Measurements from ENCODE around the gene ZNF135. TPM values are rescaled to one million over a fixed set of nuclear protein-coding genes. Genes with fewer than 3 reads are reported as not detected.

The ZNF135 gene
- total RNA-seq, 1 experiment from 2014 or later: not detected

DNA sequence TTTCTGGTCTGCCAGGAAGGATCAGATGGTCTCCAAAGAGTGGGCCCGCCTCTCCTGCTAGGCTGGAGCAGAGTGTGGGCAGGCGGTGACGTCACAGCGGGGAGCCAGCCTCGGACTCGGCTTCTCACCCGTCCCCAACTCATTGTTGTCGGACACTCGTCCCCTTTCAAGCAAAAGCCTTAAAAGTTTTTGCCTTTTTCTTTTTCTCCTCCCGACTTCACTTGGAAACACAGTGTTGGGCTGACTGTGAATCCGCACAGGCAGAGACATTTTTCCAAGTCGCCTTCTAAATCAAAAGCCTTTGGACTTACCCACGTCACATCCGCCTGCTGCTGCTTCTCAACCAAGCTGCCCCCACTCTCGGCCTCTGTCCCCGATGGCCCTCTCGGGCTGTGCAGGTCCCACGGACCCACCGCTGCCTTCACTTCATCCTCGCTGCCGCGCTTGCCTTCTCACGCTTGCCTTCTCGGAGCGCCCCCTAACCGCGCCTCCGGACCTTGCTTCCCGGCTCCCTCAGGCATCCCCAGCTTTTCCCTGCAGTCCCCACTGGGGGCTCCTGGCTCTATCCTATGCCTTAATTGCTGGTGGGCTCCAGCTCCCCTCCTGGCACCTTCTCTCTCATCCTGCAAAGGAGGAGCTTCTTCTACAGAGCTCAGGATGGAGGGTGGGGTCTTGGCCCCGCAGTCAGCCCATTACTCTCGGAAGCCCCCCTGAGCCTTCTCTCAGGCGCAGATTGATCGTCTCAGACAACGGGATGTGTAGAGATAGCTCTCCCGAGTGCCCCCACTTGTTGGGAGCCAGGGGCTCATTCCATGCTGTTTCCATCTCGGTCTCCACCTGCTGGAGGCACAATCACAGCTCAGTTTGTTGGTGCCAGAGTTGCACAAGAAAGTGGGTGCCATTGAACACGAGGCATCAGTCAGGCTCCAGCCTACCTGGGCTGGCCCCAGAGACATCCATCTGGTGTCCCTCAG, 3.9 kb upstream of the ZNF135 start:
- H3K36me3 ChIP-seq (ENCODE audit: low read depth, low read length): no peaks in the 10 kb centered on the region
- intact Hi-C loops (cut with micrococcal nuclease): no loop called here
- DNase-seq (no peak), ATAC-seq (no peak)
- H3K4me2 ChIP-seq (ENCODE audit: low read length): no peak overlapping the region
- H3K79me2 ChIP-seq (ENCODE audit: low read length): no peaks in the 10 kb centered on the region
- POLR2A ChIA-PET (ENCODE audit: unreplicated experiment): no interaction called here
- BruUV-seq (replicated peaks): no TSS peak
- no peaks in the 10 kb centered on the region for H3K9me2 ChIP-seq (replicated peaks; ENCODE audit: low read length)
- H3F3A ChIP-seq (ENCODE audit: low read length, unreplicated experiment): no peaks in the 10 kb centered on the region
- no peak overlapping the region for H3K9ac ChIP-seq (ENCODE audit: low read length)
- H3K4me1 ChIP-seq (ENCODE audit: insufficient read depth, low read length): no peaks in the 10 kb centered on the region
- H4K20me1 ChIP-seq (ENCODE audit: low read length): no peaks in the 10 kb centered on the region
- peaks cover 49% of the 10 kb centered on the region for H3K9me3 ChIP-seq (ENCODE audit: low read length)
- no peak overlapping the region for H3K27ac ChIP-seq (ENCODE audit: low read length)
- H2AFZ ChIP-seq (ENCODE audit: low read length): no peak overlapping the region
- CTCF ChIA-PET: no interaction called here
- H3K4me3 ChIP-seq (ENCODE audit: low read length): no peak overlapping the region
- TF ChIP-seq EZH2 (IDR thresholded peaks at IDR 0.05; ENCODE audit: low read length, unreplicated experiment) (no peak), EZH2phosphoT487 (IDR thresholded peaks at IDR 0.05; ENCODE audit: borderline replicate concordance, low read length) (no peak)
- TF ChIP-seq, protein P1, sequence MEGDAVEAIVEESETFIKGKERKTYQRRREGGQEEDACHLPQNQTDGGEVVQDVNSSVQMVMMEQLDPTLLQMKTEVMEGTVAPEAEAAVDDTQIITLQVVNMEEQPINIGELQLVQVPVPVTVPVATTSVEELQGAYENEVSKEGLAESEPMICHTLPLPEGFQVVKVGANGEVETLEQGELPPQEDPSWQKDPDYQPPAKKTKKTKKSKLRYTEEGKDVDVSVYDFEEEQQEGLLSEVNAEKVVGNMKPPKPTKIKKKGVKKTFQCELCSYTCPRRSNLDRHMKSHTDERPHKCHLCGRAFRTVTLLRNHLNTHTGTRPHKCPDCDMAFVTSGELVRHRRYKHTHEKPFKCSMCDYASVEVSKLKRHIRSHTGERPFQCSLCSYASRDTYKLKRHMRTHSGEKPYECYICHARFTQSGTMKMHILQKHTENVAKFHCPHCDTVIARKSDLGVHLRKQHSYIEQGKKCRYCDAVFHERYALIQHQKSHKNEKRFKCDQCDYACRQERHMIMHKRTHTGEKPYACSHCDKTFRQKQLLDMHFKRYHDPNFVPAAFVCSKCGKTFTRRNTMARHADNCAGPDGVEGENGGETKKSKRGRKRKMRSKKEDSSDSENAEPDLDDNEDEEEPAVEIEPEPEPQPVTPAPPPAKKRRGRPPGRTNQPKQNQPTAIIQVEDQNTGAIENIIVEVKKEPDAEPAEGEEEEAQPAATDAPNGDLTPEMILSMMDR (conservative IDR thresholded peaks at IDR 0.05; ENCODE audit: low read depth, low read length): no peak
- H3K27me3 ChIP-seq (ENCODE audit: low read length): no peaks in the 10 kb centered on the region

DNA sequence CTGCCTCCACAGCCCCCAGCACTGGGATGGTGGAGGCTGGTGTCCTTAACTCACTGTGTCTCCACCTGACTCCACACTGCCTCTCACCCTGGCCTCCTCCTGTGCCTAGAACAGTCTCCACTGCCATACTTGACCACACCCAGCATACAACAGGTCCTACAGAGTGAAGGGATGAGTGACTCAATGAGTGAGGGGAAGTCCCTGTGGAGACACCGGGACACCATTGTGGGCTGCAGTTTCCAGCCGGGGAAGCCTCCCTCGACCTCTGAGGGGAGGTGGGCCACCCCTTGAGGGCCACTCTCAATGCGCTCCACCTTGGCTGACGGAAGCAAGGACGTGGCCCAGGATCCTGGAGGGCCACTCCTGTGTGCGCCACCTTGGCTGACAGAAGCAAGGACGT, 2.8 kb upstream of the ZNF135 start:
- no peak for DNase-seq
- Histone ChIP-seq H3K79me2 (ENCODE audit: low read length) (no peaks in the 10 kb centered on the region), H3K4me1 (ENCODE audit: insufficient read depth, low read length) (no peaks in the 10 kb centered on the region), H3K9me2 (replicated peaks; ENCODE audit: low read length) (no peaks in the 10 kb centered on the region), H3K27ac (ENCODE audit: low read length) (no peak overlapping the region), H3K27me3 (ENCODE audit: low read length) (no peaks in the 10 kb centered on the region), H2AFZ (ENCODE audit: low read length) (no peak overlapping the region), H3K36me3 (ENCODE audit: low read depth, low read length) (no peaks in the 10 kb centered on the region), H3K9ac (ENCODE audit: low read length) (no peak overlapping the region), H3K9me3 (ENCODE audit: low read length) (peaks cover 57% of the 10 kb centered on the region), H3K4me2 (ENCODE audit: low read length) (no peak overlapping the region), H3K4me3 (ENCODE audit: low read length) (no peak overlapping the region), H3F3A (ENCODE audit: low read length, unreplicated experiment) (no peaks in the 10 kb centered on the region), H4K20me1 (ENCODE audit: low read length) (no peaks in the 10 kb centered on the region)
- BruUV-seq (replicated peaks): no TSS peak
- ChIA-PET POLR2A (ENCODE audit: unreplicated experiment) (no interaction called here), CTCF (no interaction called here)
- intact Hi-C loops (cut with micrococcal nuclease): no loop called here
- ATAC-seq: no peak
- TF ChIP-seq EZH2phosphoT487 (IDR thresholded peaks at IDR 0.05; ENCODE audit: borderline replicate concordance, low read length): no peak
- no peak for TF ChIP-seq EZH2 (IDR thresholded peaks at IDR 0.05; ENCODE audit: low read length, unreplicated experiment)

DNA sequence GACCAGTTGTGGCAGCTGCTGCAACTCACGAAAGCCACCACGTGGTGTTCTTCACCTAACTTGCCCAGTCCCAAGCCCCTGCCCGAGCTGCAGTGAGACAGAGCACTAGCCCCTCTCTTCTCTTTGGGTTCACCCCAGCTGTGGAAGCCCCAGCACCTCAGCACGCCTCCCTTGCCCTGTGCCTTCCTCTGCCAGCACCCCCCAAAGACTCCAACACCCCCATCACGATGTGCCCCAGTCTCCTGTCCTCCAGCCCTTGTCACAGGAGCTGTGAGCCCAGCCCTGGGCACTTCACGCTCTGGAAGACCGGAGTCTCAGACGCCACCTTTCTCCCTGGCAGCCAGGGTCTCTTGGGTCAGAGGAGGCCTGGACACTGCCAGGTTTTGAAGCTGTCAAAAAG, 2.2 kb upstream of the ZNF135 start:
- Histone ChIP-seq H3K9me3 (ENCODE audit: low read length) (peaks cover 53% of the 10 kb centered on the region), H3K36me3 (ENCODE audit: low read depth, low read length) (no peaks in the 10 kb centered on the region), H3F3A (ENCODE audit: low read length, unreplicated experiment) (no peaks in the 10 kb centered on the region), H3K9me2 (replicated peaks; ENCODE audit: low read length) (no peaks in the 10 kb centered on the region), H3K4me3 (ENCODE audit: low read length) (no peak overlapping the region), H3K4me2 (ENCODE audit: low read length) (no peak overlapping the region), H3K27me3 (ENCODE audit: low read length) (no peaks in the 10 kb centered on the region), H3K79me2 (ENCODE audit: low read length) (no peaks in the 10 kb centered on the region), H3K27ac (ENCODE audit: low read length) (no peak overlapping the region), H4K20me1 (ENCODE audit: low read length) (no peaks in the 10 kb centered on the region), H2AFZ (ENCODE audit: low read length) (no peak overlapping the region), H3K4me1 (ENCODE audit: insufficient read depth, low read length) (no peaks in the 10 kb centered on the region), H3K9ac (ENCODE audit: low read length) (no peak overlapping the region)
- ChIA-PET CTCF (no interaction called here), POLR2A (ENCODE audit: unreplicated experiment) (no interaction called here)
- DNase-seq: no peak
- intact Hi-C loops (cut with micrococcal nuclease): no loop called here
- TF ChIP-seq, protein P1 (conservative IDR thresholded peaks at IDR 0.05; ENCODE audit: low read depth, low read length): no peak
- no peak for TF ChIP-seq EZH2 (IDR thresholded peaks at IDR 0.05; ENCODE audit: low read length, unreplicated experiment)
- TF ChIP-seq EZH2phosphoT487 (IDR thresholded peaks at IDR 0.05; ENCODE audit: borderline replicate concordance, low read length): no peak
- no peak for ATAC-seq
- BruUV-seq (replicated peaks): no TSS peak

All from PC-3 (cell line).